HUES64 (cell line): ENCODE data around the gene SAMD14.

Experiments used
- H3K27ac ChIP-seq: 2 replicates; pipeline ENCODE4 v1.7.0; 2013; ENCODE audit warnings: low read depth, low read length, inconsistent platforms
- H3K27me3 ChIP-seq: 2 replicates; pipeline ENCODE4 v1.6.1; 2013; ENCODE audit warnings: mild to moderate bottlenecking, low read length; ENCODE audit not compliant: insufficient read depth
- H3K36me3 ChIP-seq: 2 replicates; pipeline ENCODE4 v1.6.1; 2013; ENCODE audit warnings: mild to moderate bottlenecking, low read length; ENCODE audit not compliant: insufficient read depth
- H3K4me1 ChIP-seq: 2 replicates; pipeline ENCODE4 v1.6.1; 2013; ENCODE audit warnings: mild to moderate bottlenecking, low read length, moderate library complexity; ENCODE audit not compliant: insufficient read depth
- H3K4me3 ChIP-seq: 2 replicates; pipeline ENCODE4 v1.5.1; 2013; ENCODE audit warnings: mild to moderate bottlenecking, low read length, moderate library complexity
- H3K9ac ChIP-seq: 2 replicates; pipeline ENCODE4 v1.6.1; 2013; ENCODE audit warnings: mild to moderate bottlenecking, low read depth, low read length
- H3K9me3 ChIP-seq: 2 replicates; pipeline ENCODE4 v1.6.1; 2013; ENCODE audit warnings: low read depth, low read length; ENCODE audit not compliant: insufficient read depth
- WGBS: fragments of 150-250, 120-280 bp; methylation state at CpG from one replicate; pipeline ENCODE4 v1.1.7; 2013; ENCODE audit warnings: missing lambda C conversion rate; 5-methylcytosine and 5-hydroxymethylcytosine counted together

SAMD14 gene

DNA sequence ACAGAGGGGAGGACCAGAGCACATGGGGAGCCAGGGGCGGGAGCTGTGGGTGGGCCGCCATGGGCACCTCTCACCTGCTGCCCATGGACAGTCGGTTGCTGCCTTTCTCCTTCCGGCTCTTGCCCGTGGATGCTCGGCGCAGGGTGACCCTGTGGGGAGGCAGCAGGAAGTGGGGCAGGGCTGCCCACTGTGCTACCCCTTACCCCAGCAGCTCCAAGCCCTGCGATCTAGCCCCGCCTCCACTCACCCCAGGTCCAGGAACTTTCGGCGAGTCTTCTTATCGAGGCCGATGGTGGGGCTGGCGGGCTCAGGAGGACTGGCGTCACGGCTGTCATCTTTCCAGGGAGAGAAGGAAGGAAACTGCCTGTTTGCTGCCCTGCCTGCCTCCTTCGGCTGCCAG is 14.2 kb downstream of the SAMD14 start:
- H3K4me1 ChIP-seq = peaks cover 16% of the 10 kb centered on the region
- H3K9ac ChIP-seq = no peak overlapping the region
- H3K27me3 ChIP-seq = peaks cover 18% of the 10 kb centered on the region
- no peaks in the 10 kb centered on the region; the same call in 1 of the 2 replicates for H3K36me3 ChIP-seq
- no peak overlapping the region for H3K27ac ChIP-seq
- no peak overlapping the region for H3K4me3 ChIP-seq
- WGBS = 89% methylated on average over 17 of the region's 17 CpGs
- no peaks in the 10 kb centered on the region for H3K9me3 ChIP-seq

GRCh38 chr17:50114849-50115357 is 15.1 kb downstream of the SAMD14 start:
- peaks cover 16% of the 10 kb centered on the region for H3K4me1 ChIP-seq
- H3K4me3 ChIP-seq = no peak overlapping the region
- no peak overlapping the region for H3K9ac ChIP-seq
- H3K36me3 ChIP-seq = no peaks in the 10 kb centered on the region; the same call in 1 of the 2 replicates
- H3K9me3 ChIP-seq = no peaks in the 10 kb centered on the region
- no peak overlapping the region for H3K27ac ChIP-seq
- WGBS = 19% methylated on average over 6 of the region's 6 CpGs
- H3K27me3 ChIP-seq = peaks cover 18% of the 10 kb centered on the region

DNA sequence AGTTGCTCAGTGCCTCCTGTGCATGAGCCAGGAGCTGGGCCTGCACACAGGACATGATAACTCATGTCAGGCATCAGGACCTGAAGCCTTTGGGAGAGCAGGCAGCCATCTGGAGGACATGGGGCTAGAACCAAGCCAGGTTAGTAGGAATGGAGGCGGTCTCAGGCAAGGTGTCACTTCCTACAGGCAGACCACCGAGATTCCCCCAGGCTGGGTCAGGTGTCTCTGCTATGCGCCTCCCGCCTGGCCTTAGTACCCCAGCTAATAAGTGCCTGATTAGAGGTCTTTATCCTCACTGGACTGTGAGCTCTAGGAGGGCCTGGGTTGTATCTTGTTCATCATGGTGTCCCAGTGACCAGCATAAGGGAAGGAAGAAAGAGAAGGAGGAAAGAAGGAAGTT is 15.6 kb downstream of the SAMD14 start:
- no peak overlapping the region for H3K4me3 ChIP-seq
- H3K27ac ChIP-seq = no peak overlapping the region
- H3K4me1 ChIP-seq = peaks cover 16% of the 10 kb centered on the region
- H3K36me3 ChIP-seq = no peaks in the 10 kb centered on the region; the same call in 1 of the 2 replicates
- H3K27me3 ChIP-seq = peaks cover 17% of the 10 kb centered on the region
- no peak overlapping the region for H3K9ac ChIP-seq
- no peaks in the 10 kb centered on the region for H3K9me3 ChIP-seq
- WGBS = 92% methylated on average over 4 of the region's 4 CpGs

DNA sequence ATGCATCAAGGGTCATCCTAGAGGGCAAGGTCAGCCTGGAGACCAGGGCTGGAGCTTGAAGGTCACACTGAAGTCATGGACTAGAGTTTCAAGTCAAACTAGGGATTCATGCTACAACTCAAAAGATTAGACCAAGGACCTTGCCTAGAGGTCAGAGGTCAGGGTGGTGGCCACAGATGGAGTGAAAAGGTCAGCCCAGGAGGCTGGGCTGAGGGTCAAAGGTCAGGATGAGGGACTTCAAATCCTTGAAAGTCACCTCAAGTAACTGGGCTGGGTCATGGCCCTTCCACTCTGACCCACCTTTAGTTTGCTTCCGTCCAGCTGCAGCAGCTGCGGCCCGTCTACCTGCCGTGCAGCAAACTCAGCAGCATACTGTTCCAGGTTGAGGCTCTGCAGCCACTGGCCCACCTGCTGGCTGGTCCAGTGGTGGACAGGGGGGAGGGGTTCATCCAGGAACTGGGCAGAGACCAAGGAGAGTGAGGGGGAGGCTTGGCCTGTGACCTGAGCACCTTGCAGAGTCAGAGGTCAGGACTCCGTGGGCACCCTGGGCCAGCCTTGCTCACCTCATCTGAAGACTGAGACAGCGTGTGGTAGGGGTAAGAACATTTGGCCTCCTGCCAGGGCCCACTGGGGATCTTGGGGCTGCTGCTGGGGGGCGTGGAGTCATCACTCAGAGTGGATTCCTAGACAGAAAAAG is 16.2 kb downstream of the SAMD14 start:
- no peaks in the 10 kb centered on the region for H3K9me3 ChIP-seq
- H3K36me3 ChIP-seq = no peaks in the 10 kb centered on the region; the same call in 1 of the 2 replicates
- H3K4me1 ChIP-seq = peaks cover 16% of the 10 kb centered on the region
- no peak overlapping the region for H3K9ac ChIP-seq
- H3K27me3 ChIP-seq = peaks cover 12% of the 10 kb centered on the region
- no peak overlapping the region for H3K4me3 ChIP-seq
- no peak overlapping the region for H3K27ac ChIP-seq
- 95% methylated on average over 7 of the region's 7 CpGs for WGBS

DNA sequence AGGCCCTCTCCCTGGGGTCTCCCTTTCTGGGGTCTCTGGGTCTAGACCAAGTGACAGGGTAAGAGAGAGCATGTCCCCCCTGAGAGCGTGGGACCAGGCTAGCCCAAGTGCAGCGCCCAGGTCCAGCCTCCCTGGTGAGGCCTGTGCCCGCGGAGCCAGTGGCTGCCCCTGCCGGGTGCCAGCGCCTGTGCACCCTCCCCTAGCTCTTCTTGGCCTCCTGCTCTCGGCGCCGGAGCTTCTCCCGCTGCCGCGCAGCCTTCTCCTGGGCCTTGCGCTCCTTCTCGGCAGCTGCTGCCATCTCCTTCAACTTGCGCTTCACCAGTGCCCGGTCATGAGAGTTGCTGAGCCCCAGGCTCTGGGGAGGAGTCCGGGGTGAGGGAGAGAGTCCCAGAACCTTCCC is 17.3 kb downstream of the SAMD14 start:
- WGBS = 93% methylated on average over 17 of the region's 17 CpGs
- Histone ChIP-seq H3K27ac (peak overlapping the region; percentile 30; the same call in 1 of the 2 replicates), H3K9me3 (no peaks in the 10 kb centered on the region), H3K9ac (no peak overlapping the region), H3K4me3 (no peak overlapping the region), H3K27me3 (peaks cover 4% of the 10 kb centered on the region), H3K4me1 (peaks cover 16% of the 10 kb centered on the region), H3K36me3 (no peaks in the 10 kb centered on the region; the same call in 1 of the 2 replicates)

DNA sequence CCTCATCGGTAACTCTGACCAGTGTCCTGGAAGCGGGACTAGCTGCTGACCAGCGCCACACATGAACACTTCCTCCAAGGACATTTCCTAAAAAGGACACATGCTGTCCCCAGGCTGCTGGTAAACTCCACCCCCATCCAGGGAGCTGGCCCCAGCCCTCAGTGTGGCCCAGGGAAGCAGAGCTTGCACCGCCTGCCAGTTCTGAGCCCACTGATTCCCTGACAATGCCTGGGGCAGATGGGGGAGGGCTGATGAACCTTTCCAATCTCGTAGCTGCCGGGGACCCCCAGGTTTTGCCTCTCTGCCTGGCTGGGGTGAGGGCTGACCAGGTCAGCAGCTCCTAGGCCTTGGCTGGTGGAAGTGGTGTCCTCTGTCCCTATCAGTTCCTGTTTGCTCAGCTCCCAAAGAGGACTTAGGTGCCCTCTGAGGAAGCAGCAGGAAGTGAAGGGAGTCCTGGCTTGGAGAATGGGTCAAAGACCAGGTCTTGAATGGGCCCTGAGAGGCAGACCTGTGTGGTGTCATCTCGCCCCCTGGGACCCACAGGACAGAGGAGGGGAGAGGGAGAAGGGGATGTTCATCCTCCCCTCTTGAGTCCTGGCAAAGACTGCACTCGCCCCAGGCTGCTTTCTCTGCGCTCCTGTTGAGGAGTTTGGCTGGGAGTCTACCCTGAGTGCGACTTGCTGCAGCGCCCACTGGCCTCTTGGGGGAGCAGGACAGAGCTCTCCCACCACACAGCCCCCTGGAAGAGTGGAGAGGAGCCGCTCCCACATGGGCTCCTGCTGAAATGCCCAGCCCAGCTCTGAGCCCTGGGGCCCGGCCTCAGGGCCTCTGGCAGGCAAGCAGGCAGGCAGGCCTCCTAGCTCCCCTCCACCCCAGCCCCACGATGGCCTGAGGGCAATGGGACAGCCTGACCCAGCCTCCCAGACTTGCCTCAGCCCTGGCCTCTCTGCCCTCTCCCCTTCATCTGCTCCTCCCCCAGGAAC is 18.0 kb downstream of the SAMD14 start:
- 60% methylated on average over 14 of the region's 14 CpGs for WGBS
- H3K36me3 ChIP-seq = no peaks in the 10 kb centered on the region; the same call in 1 of the 2 replicates
- peak overlapping the region; percentile 42 for H3K9ac ChIP-seq
- no peak overlapping the region for H3K4me3 ChIP-seq
- peaks cover 15% of the 10 kb centered on the region for H3K4me1 ChIP-seq
- H3K27me3 ChIP-seq = no peaks in the 10 kb centered on the region
- no peaks in the 10 kb centered on the region for H3K9me3 ChIP-seq
- peak overlapping the region; percentile 77 for H3K27ac ChIP-seq

GRCh38 chr17:50110591-50111349 is 19.2 kb downstream of the SAMD14 start:
- Histone ChIP-seq H3K36me3 (no peaks in the 10 kb centered on the region; the same call in 1 of the 2 replicates), H3K4me1 (peaks cover 11% of the 10 kb centered on the region), H3K4me3 (no peak overlapping the region), H3K27me3 (no peaks in the 10 kb centered on the region), H3K9me3 (no peaks in the 10 kb centered on the region), H3K9ac (peak overlapping the region; percentile 42; the same call in 1 of the 2 replicates), H3K27ac (peak overlapping the region; percentile 77)
- WGBS = 93% methylated on average over 19 of the region's 19 CpGs

GRCh38 chr17:50109785-50110184 is 20.2 kb downstream of the SAMD14 start:
- Histone ChIP-seq H3K36me3 (no peaks in the 10 kb centered on the region; the same call in 1 of the 2 replicates), H3K4me3 (no peak overlapping the region), H3K27ac (no peak overlapping the region), H3K9me3 (no peaks in the 10 kb centered on the region), H3K4me1 (peaks cover 6% of the 10 kb centered on the region), H3K27me3 (no peaks in the 10 kb centered on the region), H3K9ac (no peak overlapping the region)
- WGBS = 93% methylated on average over 19 of the region's 19 CpGs

GRCh38 chr17:50109207-50109606 is 20.8 kb downstream of the SAMD14 start:
- H3K4me3 ChIP-seq = no peak overlapping the region
- H3K36me3 ChIP-seq = no peaks in the 10 kb centered on the region; the same call in 1 of the 2 replicates
- 95% methylated on average over 7 of the region's 7 CpGs for WGBS
- H3K27me3 ChIP-seq = no peaks in the 10 kb centered on the region
- H3K4me1 ChIP-seq = peaks cover 6% of the 10 kb centered on the region; the same call in 1 of the 2 replicates
- no peak overlapping the region for H3K27ac ChIP-seq
- H3K9ac ChIP-seq = no peak overlapping the region
- no peaks in the 10 kb centered on the region for H3K9me3 ChIP-seq

DNA sequence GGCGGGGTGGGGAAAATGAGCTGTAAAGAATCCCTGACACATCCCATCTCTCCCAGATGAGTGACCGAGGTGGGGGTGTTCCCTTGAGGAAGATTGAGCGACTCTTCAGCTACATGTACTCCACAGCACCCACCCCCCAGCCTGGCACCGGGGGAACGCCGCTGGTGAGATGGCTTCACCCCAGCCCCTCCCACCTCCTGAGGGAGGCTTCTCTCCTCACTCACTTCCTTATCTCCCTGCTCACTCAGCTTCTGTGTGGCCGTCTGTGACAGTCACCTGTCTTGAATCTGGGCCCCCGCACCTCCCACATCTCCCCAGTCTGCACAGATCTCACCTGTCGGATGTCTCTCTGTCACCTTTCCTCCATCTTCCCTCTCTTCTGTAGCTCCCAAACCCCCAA is 21.4 kb downstream of the SAMD14 start:
- Histone ChIP-seq H3K36me3 (no peaks in the 10 kb centered on the region; the same call in 1 of the 2 replicates), H3K4me3 (no peak overlapping the region), H3K9ac (no peak overlapping the region), H3K4me1 (peaks cover 6% of the 10 kb centered on the region; the same call in 1 of the 2 replicates), H3K9me3 (no peaks in the 10 kb centered on the region), H3K27me3 (no peaks in the 10 kb centered on the region), H3K27ac (no peak overlapping the region)
- 86% methylated on average over 8 of the region's 9 CpGs for whole genome bisulfite sequencing
